Measurements from ENCODE around the gene TRIP4.
"Not testable (repeated sequence)": the region's sequence is repeated elsewhere in the genome, so short reads cannot be mapped to it uniquely, and the experiment has no call there.

The TRIP4 gene

GRCh38 chr15:64383760-64384159, 3.9 kb upstream of the TRIP4 start:
- DNase-seq = no peak

- DNase-seq = no peak
These were observed 1.3 kb upstream of the TRIP4 start for GRCh38 chr15:64386291-64386690.

DNA sequence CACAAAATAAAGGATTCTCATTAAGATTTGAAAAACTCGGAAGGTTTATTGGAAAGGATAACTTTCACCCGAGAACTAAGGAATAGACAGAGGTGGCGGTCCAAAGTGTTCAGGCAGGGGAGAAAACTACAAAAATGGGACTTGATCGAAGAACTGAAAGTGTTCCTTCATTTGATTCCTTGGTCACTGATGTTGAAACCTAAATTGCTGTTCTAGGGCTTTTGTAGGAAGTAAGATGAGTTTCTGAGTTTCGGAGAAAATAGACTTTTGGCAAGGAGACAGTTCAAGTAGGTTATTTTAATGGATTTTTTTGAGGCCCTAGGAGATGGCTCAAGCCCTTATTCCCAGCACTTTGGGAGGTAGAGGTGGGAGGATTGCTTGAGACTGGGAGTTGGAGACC, 1.4 kb downstream of the TRIP4 start:
- DNase-seq = no peak

DNA sequence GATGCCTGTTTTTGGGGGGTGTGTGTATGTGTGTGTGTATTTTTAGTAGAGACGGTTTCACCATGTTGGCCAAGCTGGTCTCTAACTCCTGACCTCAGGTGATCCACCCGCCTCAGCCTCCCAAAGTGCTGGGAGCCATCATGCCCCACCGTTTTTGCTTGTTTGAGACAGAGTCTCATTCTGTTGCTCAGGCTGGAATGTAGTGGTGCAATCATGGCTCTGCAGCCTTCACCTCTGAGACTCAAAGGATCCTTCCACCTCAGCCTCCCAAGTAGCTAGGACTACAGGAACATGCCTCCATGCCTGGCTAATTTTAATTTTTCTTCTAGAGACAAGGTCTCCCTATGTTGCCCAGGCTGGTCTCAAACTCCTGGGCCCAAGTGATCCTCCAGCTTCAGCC, 4.8 kb downstream of the TRIP4 start:
- not testable (repeated sequence) for DNase-seq

GRCh38 chr15:64396789-64397188, 9.2 kb downstream of the TRIP4 start:
- DNase-seq = no peak

DNA sequence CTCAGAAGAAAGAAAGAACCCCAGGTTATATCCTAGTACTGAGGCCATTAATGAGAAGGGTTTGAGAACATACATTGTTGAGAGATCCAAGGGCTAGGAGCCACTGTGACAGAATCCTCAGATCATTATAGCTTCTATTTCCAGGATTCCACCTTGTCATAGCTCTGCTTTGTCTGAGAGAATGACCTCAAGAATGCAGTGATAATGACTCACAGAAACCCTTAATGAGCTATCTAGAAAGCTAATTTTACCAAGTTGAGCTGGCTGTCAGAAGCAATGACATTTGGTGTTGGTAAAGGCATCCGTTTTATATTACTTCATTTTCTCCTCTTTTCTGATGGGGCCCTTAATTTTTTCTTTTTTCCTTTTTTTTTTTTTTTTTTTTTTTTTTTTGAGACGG, 10.9 kb downstream of the TRIP4 start:
- no peak for DNase-seq

DNA sequence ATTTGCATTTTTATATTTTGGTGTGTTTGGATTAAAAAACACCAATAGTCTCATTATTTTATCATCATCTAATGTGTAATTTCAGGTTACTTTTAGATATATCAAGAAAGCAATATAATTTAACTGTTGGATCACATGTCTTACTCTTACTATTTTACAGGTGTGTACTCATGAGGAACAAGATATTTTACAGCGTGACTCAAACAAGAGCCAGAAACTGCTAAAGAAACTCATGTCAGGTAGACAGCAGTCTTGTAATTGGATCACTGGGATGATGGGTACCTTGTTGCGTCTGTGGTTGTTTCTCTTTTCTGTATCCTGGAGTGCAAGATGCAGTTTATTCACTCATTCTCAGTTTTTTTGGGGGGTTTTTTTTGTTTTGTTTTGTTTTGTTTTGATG, 12.9 kb downstream of the TRIP4 start:
- no peak for DNase-seq

GRCh38 chr15:64412216-64412615, 24.6 kb downstream of the TRIP4 start:
- DNase-seq = no peak

DNA sequence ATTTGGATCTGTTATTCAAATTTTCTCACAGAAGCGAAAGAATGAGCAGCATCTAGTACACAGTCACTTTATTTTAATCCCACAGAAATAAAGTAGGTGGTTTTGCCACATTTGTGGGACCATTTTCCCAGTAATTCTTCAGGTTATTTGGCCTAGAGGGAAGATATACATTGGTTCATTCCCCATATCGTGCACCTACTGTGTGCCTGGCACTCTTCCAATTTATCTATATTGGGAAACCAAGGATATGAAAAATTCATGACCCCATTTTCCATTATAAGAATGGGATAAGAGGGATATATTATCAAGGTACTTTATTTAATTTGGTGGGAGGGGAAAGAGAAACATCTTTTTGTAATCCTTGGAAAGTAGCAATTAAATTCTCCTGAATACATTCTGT, 35.1 kb downstream of the TRIP4 start:
- DNase-seq = no peak

GRCh38 chr15:64423970-64424369, 36.3 kb downstream of the TRIP4 start:
- no peak for DNase-seq

GRCh38 chr15:64425221-64425620, 37.6 kb downstream of the TRIP4 start:
- no peak for DNase-seq

DNA sequence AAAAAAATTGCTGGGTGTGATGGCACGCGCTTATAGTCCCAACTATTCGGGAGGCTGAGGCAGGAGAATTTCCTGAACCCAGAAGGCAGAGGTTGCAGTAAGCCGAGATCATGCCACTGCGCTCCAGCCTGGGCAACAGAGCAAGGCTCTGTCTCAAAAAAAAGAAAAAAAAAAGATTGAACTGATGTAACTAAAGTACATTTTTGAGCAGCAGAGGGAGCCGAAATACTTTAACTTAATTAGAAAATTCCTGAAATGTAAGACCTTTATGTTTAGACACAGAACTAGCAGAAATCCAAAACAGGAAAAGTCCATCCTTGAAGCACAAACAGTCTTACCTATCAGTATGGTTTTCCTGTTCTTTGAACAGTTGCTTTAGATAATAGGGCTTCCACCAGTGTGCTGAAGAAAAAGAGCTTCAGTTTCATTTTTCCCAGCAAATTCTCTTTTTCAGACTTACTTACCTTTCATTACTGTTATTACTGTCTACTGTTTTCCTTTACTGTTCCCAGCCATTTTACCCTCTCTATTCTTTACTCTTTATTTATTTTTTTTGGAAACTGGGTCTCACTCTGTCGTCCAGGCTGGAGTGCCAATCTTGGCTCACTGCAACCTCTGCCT, 39.3 kb downstream of the TRIP4 start:
- DNase-seq = no peak

GRCh38 chr15:64429448-64429847, 41.8 kb downstream of the TRIP4 start:
- DNase-seq = no peak

DNA sequence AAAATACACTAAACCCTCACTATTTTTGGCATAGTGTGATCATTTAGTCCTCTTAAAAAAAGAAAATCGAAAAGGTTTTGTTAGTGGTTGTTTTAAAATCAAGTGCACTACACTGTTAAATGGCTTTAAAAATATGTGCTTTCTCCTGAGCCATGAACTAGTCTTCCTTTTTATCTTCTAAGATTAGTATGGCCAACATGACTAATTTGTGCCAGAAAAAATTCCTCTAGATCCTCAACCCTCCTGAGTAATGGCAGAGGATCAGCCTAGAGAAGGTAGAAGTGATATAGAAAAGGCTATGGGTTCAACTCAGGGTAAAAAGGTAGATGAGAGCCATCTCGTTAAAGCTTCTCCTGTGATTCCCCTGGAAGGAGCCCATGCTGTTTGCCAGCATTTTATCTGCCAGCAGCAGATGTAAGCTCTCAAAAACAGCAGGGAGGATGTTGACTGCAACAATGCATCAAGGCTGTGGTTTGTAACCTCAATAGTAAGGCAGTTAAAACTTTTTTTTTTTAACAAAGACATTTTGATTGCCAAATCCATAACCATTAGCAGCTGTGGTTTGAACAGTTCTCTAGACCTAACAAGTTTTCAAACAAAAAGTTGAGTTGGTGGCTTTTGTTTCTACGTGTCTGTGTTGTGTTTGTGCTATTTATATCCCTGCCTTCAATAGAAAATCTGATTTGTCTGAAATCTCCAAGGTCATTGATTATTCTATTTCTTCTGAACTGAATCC, 42.5 kb downstream of the TRIP4 start:
- DNase-seq = peak; percentile 29

GRCh38 chr15:64437982-64438381, 50.3 kb downstream of the TRIP4 start:
- DNase-seq = no peak

GRCh38 chr15:64438653-64439447, 51.2 kb downstream of the TRIP4 start:
- no peak for DNase-seq

GRCh38 chr15:64441852-64442251, 54.2 kb downstream of the TRIP4 start:
- DNase-seq = no peak

DNA sequence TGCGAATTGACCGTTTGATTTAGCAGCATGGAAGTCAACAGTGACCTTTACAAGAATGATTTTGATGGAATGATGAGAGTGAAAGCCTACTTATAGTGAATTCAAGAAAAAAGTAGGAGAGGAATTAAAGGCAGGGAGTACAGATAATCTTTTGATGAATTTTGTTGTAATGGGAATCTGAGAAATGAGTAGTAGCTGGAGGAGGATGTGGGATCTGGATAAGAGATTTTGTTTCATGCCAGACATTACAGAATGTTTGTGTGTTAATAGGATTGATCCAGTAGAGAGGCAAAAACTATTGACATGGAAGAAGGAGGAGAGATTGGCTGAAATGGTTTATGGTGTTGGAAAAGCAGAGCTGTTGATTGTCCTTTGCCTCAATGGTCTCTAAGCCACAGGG, 55.4 kb downstream of the TRIP4 start:
- DNase-seq = no peak

DNA sequence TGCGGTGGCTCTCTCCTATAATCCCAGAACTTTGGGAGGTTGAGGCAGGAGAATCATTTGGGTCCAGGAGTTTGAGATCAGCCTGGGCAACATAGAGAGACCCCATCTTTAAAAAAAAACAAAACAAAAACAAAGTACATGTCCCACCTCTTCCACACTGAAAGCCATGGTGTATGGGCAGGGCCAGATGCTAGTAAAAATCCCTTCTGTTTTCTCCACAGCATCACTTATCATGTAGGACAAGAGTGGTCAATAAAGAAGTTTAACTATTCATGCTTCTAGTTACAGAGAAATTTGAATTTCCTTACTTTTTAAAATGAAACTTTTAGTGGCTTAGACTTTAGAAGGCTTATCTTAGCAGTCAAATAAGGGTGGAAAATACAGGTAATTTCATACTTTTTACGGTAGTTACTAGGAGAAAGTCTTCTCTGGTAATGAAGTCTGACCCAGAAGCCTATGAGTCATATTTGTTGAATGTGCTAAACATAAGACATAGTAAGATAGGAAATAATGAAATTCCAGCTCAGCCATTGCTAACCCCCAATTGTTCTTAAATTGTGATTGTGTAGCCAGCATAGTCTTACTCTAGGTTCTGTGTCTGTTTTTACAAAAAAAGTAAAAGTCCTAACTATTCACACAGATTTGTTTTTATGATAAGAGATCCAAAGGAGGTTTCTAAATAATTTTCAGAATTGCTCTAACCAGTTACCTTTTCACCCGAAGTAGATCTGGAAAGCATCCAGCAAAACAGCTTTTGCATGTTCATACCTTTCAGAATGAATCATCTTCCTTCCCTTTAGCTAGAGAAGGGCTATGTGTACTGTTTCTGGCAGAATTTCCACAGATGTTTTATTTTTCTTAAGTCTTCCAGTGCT, 56.3 kb downstream of the TRIP4 start:
- no peak for DNase-seq

DNA sequence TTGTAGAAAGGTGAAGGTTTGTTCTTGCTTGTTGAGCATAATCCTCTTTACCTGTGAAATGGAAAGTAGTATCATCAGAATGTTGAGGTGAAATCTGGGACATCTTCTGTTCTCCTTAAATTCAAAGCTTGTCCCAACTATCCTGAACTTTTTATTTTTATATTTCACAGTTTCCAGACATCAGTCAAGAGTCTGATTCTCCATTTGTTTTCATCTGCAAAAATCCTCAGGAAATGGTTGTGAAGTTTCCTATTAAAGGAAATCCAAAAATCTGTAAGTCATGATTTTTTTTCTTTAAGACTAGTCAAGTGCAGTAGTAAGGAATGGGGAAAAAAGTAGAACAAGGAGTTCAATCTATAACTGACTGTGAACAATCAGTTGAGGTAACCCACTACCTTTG, 57.2 kb downstream of the TRIP4 start:
- DNase-seq = no peak

DNA sequence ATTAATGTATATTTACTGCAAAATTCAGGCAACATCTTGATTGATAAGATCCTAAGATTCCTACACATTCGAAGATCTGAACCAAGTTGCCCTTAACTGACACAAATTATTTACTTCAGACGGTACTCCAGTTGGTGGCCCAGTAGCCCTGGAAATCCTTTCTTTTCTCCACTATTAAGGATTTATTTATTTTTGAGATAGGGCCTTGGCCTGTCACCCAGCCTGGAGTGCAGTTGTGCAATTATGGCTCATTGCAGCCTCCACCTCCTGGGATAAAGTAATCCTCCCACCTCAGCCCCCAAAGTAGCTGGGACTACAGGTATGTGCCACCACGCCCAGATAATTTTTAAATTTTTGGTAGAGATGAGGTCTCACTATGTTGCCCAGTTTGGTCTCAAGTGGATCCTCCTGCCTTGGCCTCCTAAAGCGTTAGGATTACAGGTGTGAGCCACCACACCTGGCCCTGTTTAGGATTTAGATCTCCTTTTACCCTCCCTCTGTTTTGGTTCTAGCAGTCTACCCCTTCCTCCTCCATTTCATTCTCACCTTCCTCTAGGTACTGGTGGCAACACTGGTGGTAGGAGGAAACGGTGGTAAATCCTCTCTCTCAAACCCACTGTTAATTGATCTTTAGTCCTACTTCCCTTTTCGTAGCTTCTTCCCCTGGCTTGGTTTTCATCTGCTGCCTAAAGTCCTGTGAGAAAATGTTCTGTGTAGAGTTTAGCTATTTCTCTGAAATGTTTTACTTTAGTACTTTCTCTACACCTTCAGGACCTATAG, 60.1 kb downstream of the TRIP4 start:
- DNase-seq = no peak

GRCh38 chr15:64452988-64453688, 65.5 kb downstream of the TRIP4 start:
- no peak for DNase-seq

Data from activated CD4-positive, alpha-beta T cell treated with anti-CD3 and anti-CD28 coated beads, Interleukin-2, amount 50 U/mL, for 1 hour (primary cell).